ENCODE results near the gene PGM2.

The PGM2 gene

DNA sequence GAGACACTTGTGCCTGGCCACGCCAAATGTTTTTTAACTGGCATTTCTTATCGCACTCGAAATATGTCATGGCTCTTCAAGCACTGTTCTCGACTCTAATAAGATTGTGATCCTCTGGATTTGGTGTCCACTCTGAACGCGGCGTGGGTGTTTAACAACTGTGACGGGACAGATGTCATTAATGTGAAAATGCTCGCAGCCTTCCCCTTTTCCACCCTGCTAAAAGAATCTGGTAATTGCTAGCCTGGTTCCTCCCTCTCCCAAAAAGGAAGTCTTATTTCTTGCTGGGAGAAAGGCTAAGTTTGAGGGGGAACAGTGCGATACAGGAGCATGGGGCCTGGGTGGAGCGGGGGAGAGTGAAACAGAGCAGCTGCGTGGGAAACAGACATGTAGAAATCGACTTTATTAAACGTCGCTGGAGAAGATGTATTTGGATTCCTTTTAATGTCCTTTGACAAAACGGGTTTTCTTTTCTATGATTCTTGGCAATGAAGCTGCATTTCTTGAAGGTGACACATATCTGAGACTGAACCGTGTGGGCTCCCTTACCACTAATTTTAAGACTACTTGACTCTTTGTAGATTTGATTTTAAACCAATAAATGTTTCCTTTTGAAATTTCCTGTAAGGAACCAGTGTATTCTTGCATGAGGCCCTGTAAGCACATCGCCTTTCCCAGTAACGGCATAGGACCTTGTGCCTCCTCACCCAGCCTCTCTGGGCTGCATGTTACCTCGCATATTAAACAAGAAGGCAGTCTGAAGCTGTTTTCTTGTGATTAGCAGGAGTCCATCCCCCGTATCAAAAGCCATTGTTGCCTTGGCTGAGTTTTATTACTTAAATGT is 82.2 kb downstream of the PGM2 start:
- peaks cover 28% of the 10 kb centered on the region for H3K4me1 Mint-ChIP-seq
- DNase-seq: no peak
- peaks cover 8% of the 10 kb centered on the region for H3K36me3 Mint-ChIP-seq (ENCODE audit: low read depth)
- no peaks in the 10 kb centered on the region for H3K9me3 Mint-ChIP-seq
- ATAC-seq: no peak
- no peak overlapping the region for H3K4me3 Mint-ChIP-seq
- no peaks in the 10 kb centered on the region for H3K27me3 Mint-ChIP-seq
- no peak overlapping the region for H3K27ac Mint-ChIP-seq

DNA sequence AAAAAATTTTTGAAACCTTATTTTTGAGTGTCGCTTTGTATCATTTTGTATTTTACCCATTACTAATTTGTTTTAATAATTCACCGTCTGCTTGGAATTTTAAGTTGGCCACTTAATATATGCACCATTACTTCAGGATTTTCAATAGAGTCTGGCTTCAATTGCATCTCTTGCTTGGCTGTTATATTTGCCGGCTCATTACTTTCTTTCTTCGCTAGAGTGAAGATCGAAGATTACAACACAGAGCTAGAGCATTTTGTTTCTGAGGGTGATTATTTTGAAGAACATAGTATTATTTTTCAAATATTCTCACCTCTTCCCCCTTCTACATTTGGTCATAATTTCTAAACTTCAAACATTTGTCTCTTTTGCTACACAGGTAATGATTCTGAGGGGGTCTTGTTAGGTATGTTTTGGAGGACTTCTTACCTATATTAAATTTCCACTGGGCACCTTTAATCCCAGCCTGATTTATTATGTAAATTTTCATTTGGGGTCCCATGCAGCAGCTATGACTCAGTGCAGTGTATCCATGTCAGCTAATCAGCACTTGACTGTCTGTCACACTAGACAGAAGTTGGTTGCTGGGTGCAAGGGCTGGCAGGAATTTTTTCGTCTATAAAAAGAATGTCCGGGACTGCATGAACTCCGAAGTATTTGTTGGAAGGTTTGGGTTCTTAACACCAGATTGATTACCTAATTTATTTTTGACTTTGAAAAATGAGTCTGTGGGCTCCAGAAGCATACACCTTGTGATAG is 83.0 kb downstream of the PGM2 start:
- Mint-ChIP-seq H3K27me3 (no peaks in the 10 kb centered on the region), H3K36me3 (ENCODE audit: low read depth) (peaks cover 8% of the 10 kb centered on the region), H3K9me3 (no peaks in the 10 kb centered on the region), H3K4me3 (no peak overlapping the region), H3K27ac (no peak overlapping the region), H3K4me1 (peaks cover 27% of the 10 kb centered on the region)
- DNase-seq: no peak
- no peak for ATAC-seq

DNA sequence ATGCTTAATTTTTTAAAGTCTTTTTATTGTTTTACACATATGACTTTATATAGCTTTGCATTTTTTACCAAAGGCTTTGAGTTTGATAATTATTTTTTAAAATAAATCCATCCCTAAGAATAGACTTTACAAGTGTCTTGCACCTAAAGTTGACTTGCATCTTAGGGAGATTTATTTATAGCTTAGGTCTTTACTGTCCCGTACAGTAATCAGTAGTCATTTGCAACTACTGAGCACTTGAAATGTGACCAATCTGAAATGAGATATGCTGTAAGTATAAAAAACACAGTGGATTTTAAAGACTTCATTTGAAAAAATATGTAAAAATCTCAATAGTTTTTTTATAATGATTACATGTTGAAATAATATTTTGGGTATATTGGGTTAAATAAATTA is 83.6 kb downstream of the PGM2 start:
- Mint-ChIP-seq H3K27me3 (no peaks in the 10 kb centered on the region), H3K36me3 (ENCODE audit: low read depth) (peaks cover 7% of the 10 kb centered on the region), H3K4me1 (peaks cover 24% of the 10 kb centered on the region), H3K27ac (no peak overlapping the region), H3K9me3 (no peaks in the 10 kb centered on the region), H3K4me3 (no peak overlapping the region)
- DNase-seq: no peak
- ATAC-seq: no peak
